A549 (cell line): ENCODE data around the gene CKAP5. TPM values are rescaled to one million over a fixed set of nuclear protein-coding genes. Genes with fewer than 3 reads are reported as not detected.

ENCODE experiments used
- ATAC-seq, 2 experiments: fragments of 200-7000 bp in 1 of 2; fragments of >200 bp in 1 of 2; cut with Nextera tagmentation in 1 of 2; cut with Tn5 transposase in 1 of 2; 3 replicates each; pipeline versions ENCODE4 v1.8.0 to v1.9.1; 2018 to 2020; ENCODE audit warnings: mild to moderate bottlenecking in 1 of 2, moderate library complexity in 1 of 2
- CTCF ChIA-PET: fragments of 300-600 bp; sonication (Branson Sonifier 250); formaldehyde crosslinking; extraction: SDS; loops from one replicate; lab custom pipeline; 2021; ENCODE audit warnings: antibody characterized with exemption, inconsistent platforms; lab: Yijun Ruan, JAX
- POLR2A ChIA-PET: fragments of 350-600 bp; formaldehyde crosslinking; extraction: SDS; loops from one replicate; lab custom pipeline; 2021; ENCODE audit warnings: antibody characterized with exemption, inconsistent platforms; lab: Yijun Ruan, JAX
- DNase-seq, 2 experiments: peaks; one replicate each; pipeline versions ENCODE4 v3.0.0 to v3.0.0-alpha.2; 2011 to 2016; ENCODE audit warnings: low read depth in 1 of 2, low spot score in 1 of 2
- FAIRE-seq: peaks from 2 replicates; lab custom pipeline; 2011; peaks lifted over from hg19 to GRCh38; lab: Jason Lieb, UNC
- H3K27ac ChIP-seq, 2 experiments: fragments of >200 bp; sonication (Bioruptor Twin); formaldehyde crosslinking; 3 replicates each; pipeline ENCODE4 v1.5.1; 2016 to 2017
- H3K4me1 ChIP-seq: fragments of >200 bp; sonication (Bioruptor Twin); formaldehyde crosslinking; 3 replicates; pipeline ENCODE4 v1.6.1; 2016
- H3K4me2 ChIP-seq: fragments of >200 bp; sonication (Bioruptor Twin); formaldehyde crosslinking; 3 replicates; pipeline ENCODE4 v1.6.1; 2016
- H3K4me3 ChIP-seq: fragments of >200 bp; sonication (Bioruptor Twin); formaldehyde crosslinking; 3 replicates; pipeline ENCODE4 v1.5.1; 2016
- H3K9me3 ChIP-seq: fragments of >200 bp; sonication (Bioruptor Twin); formaldehyde crosslinking; 3 replicates; pipeline ENCODE4 v1.6.1; 2016
- BHLHE40 ChIP-seq: IDR thresholded peaks from 2 replicates; pipeline ENCODE4 v1.6.1; 2012; ENCODE audit warnings: low read depth, low read length, inconsistent platforms
- CBX2 ChIP-seq: fragments of 200-600 bp; sonication (generic); IDR thresholded peaks from 2 replicates; pipeline ENCODE4 v1.6.1; 2016; ENCODE audit warnings: low read depth, mild to moderate bottlenecking, borderline replicate concordance
- CEBPB ChIP-seq, 2 experiments: fragments of >200 bp in 1 of 2; sonication (Bioruptor Twin) in 1 of 2; formaldehyde crosslinking in 1 of 2; IDR thresholded peaks; 2 replicates each; pipeline ENCODE4 v1.6.1; 2012 to 2016
- CHD2 ChIP-seq: fragments of 150-350 bp; IDR thresholded peaks from 2 replicates; pipeline ENCODE4 v1.6.1; 2014; ENCODE audit warnings: low read length; ENCODE audit not compliant: partially characterized antibody
- CHD4 ChIP-seq: fragments of 200-600 bp; sonication (generic); IDR thresholded peaks from 2 replicates; pipeline ENCODE4 v1.6.1; 2016; ENCODE audit warnings: antibody characterized with exemption, mild to moderate bottlenecking, borderline replicate concordance
- EHF ChIP-seq: fragments of 250-450 bp; sonication (Bioruptor Pico); IDR thresholded peaks from 2 replicates; pipeline ENCODE4 v1.5.0; 2020; ENCODE audit warnings: mild to moderate bottlenecking
- FOSB ChIP-seq: fragments of 250-450 bp; sonication (Bioruptor Pico); IDR thresholded peaks from 2 replicates; pipeline ENCODE4 v1.5.0; 2020; ENCODE audit warnings: mild to moderate bottlenecking, moderate library complexity
- FOSL2 ChIP-seq, 2 experiments: fragments of 450-650 bp in 1 of 2; fragments of >200 bp in 1 of 2; sonication (Bioruptor Twin) in 1 of 2; formaldehyde crosslinking; IDR thresholded peaks; 2 replicates each; pipeline versions ENCODE4 v1.5.0 to v1.6.1; 2016 to 2020; ENCODE audit warnings: mild to moderate bottlenecking in 1 of 2, moderate library complexity in 1 of 2
- GATA3 ChIP-seq: IDR thresholded peaks from 2 replicates; pipeline ENCODE4 v1.6.1; 2012; ENCODE audit warnings: borderline replicate concordance
- HDAC2 ChIP-seq: fragments of 200-600 bp; sonication (generic); IDR thresholded peaks from 2 replicates; pipeline ENCODE4 v1.6.1; 2016
- HMGXB4 ChIP-seq: fragments of 250-450 bp; sonication (Bioruptor Pico); IDR thresholded peaks from 2 replicates; pipeline ENCODE4 v1.5.0; 2021; ENCODE audit warnings: mild to moderate bottlenecking, moderate library complexity, borderline replicate concordance
- HOXA7 ChIP-seq: fragments of 250-450 bp; sonication (Bioruptor Pico); IDR thresholded peaks from 2 replicates; pipeline ENCODE4 v1.5.0; 2020; ENCODE audit warnings: mild to moderate bottlenecking, moderate library complexity
- HOXB13 ChIP-seq: fragments of 250-450 bp; sonication (Bioruptor Pico); IDR thresholded peaks from 2 replicates; pipeline ENCODE4 v1.5.0; 2020; ENCODE audit warnings: low read depth, mild to moderate bottlenecking, moderate library complexity
- KDM1A ChIP-seq: fragments of 200-600 bp; sonication (generic); IDR thresholded peaks from 2 replicates; pipeline ENCODE4 v1.6.1; 2016; ENCODE audit warnings: low read depth, mild to moderate bottlenecking
- NFE2L2 ChIP-seq: fragments of 150-350 bp; conservative IDR thresholded peaks from 2 replicates; pipeline ENCODE4 v1.6.1; 2014; ENCODE audit warnings: low read length
- NPAS2 ChIP-seq: fragments of 250-450 bp; sonication (Bioruptor Pico); IDR thresholded peaks from 2 replicates; pipeline ENCODE4 v1.8.0; 2022; ENCODE audit warnings: mild to moderate bottlenecking, moderate library complexity, borderline replicate concordance
- NR3C1 ChIP-seq: fragments of >200 bp; sonication (Bioruptor Twin); formaldehyde crosslinking; IDR thresholded peaks from 3 replicates; pipeline ENCODE4 v1.6.1; 2017
- PHF8 ChIP-seq: fragments of 200-600 bp; sonication (generic); IDR thresholded peaks from 2 replicates; pipeline ENCODE4 v1.6.1; 2016; ENCODE audit warnings: low read depth, mild to moderate bottlenecking, antibody characterized with exemption, moderate library complexity, borderline replicate concordance
- POLR2A ChIP-seq: IDR thresholded peaks from 2 replicates; pipeline ENCODE4 v1.6.1; 2012; ENCODE audit warnings: mild to moderate bottlenecking, low read length
- POLR2AphosphoS2 ChIP-seq: conservative IDR thresholded peaks from 2 replicates; pipeline ENCODE4 v1.6.1; 2012; ENCODE audit warnings: low read length, improper control_type of control experiment, inconsistent platforms
- RAD21 ChIP-seq, 2 experiments: fragments of >200 bp in 1 of 2; sonication (Bioruptor Twin) in 1 of 2; formaldehyde crosslinking in 1 of 2; IDR thresholded peaks in 1 of 2; conservative IDR thresholded peaks in 1 of 2; 2 replicates in 1 of 2; 3 replicates in 1 of 2; pipeline ENCODE4 v1.6.1; 2012 to 2018; ENCODE audit warnings: inconsistent platforms in 1 of 2
- RCOR1 ChIP-seq: fragments of 150-350 bp; IDR thresholded peaks from 2 replicates; pipeline ENCODE4 v1.6.1; 2014; ENCODE audit warnings: antibody characterized with exemption, low read length, low read depth
- RNF2 ChIP-seq: fragments of 200-600 bp; sonication (generic); IDR thresholded peaks from 2 replicates; pipeline ENCODE4 v1.6.1; 2016; ENCODE audit warnings: low read depth, mild to moderate bottlenecking, antibody characterized with exemption, moderate library complexity, borderline replicate concordance
- SREBF2 ChIP-seq: fragments of 450-650 bp; IDR thresholded peaks from 2 replicates; pipeline ENCODE4 v1.6.1; 2014; ENCODE audit warnings: mild to moderate bottlenecking, moderate library complexity
- TFCP2L1 ChIP-seq: fragments of 250-450 bp; sonication (Bioruptor Pico); IDR thresholded peaks from 2 replicates; pipeline ENCODE4 v1.5.0; 2021; ENCODE audit warnings: mild to moderate bottlenecking
- TP53 ChIP-seq: fragments of 250-450 bp; sonication (Bioruptor Pico); IDR thresholded peaks from 2 replicates; pipeline ENCODE4 v1.5.0; 2021; ENCODE audit warnings: mild to moderate bottlenecking, moderate library complexity
- ZFP36 ChIP-seq: fragments of 450-650 bp; IDR thresholded peaks from 2 replicates; pipeline ENCODE4 v1.6.1; 2014; ENCODE audit warnings: borderline replicate concordance; ENCODE audit not compliant: partially characterized antibody
- WGBS: methylation state at CpG from one replicate; pipeline ENCODE4 v1.1.6; 2017; ENCODE audit errors: missing lambda C conversion rate; 5-methylcytosine and 5-hydroxymethylcytosine counted together
- polyA plus RNA-seq, 4 experiments: library from polyadenylated mRNA; depleted of rRNA in 3 of 4; stranded (reverse); fragments of >200 nt; fragmentation: RNase III in 1 of 4; extraction: RNeasy Plus Mini Kit Qiagen cat#74134 plus additional on column Dnase treatment in 1 of 4; gene quantifications; 2 replicates in 3 of 4; 3 replicates in 1 of 4; pipeline ENCODE4 v1.2.3, GENCODE V29; 2011 to 2017
- TF ChIP-seq, protein P1 (sequence below): fragments of >200 bp; sonication (Bioruptor Twin); formaldehyde crosslinking; IDR thresholded peaks from 2 replicates; pipeline ENCODE4 v1.6.1; 2016
- TF ChIP-seq, protein P2 (sequence below): IDR thresholded peaks from 2 replicates; pipeline ENCODE4 v1.6.1; 2012
- TF ChIP-seq, protein P3 (sequence below): fragments of 150-350 bp; IDR thresholded peaks from 2 replicates; pipeline ENCODE4 v1.6.1; 2014; ENCODE audit warnings: low read depth, mild to moderate bottlenecking, low read length
- TF ChIP-seq, protein P4 (sequence below): IDR thresholded peaks from 2 replicates; pipeline ENCODE4 v1.6.1; 2012; ENCODE audit warnings: low read depth, borderline replicate concordance
- TF ChIP-seq, protein P5 (sequence below): fragments of 250-450 bp; sonication (Bioruptor Pico); IDR thresholded peaks from 2 replicates; pipeline ENCODE4 v1.5.0; 2020; ENCODE audit warnings: low read depth, mild to moderate bottlenecking, moderate library complexity

CKAP5 gene
- polyA plus RNA-seq, 2 of the 4 experiments (the other 2 are of a cell fraction): 66.3 to 173 TPM

GRCh38 chr11:46736615-46737014 is 109.5 kb downstream of the CKAP5 start:
- Histone ChIP-seq H3K9me3 (no peaks in the 10 kb centered on the region), H3K4me1 (no peaks in the 10 kb centered on the region), H3K27ac (no peak overlapping the region), H3K4me3 (no peak overlapping the region), H3K4me2 (no peak overlapping the region)
- ChIA-PET CTCF (no interaction called here), POLR2A (no interaction called here)
- ATAC-seq (peak in 1 of 2 experiments; percentile 17; a peak in 3 of 6 replicates), DNase-seq (no peak), FAIRE-seq (no peak)
- no peak for TF ChIP-seq HOXB13 (CRISPR knock-in tag)
- TF ChIP-seq GATA3: no peak
- TF ChIP-seq TFCP2L1: no peak
- TF ChIP-seq RNF2: no peak
- no peak for TF ChIP-seq PHF8
- TF ChIP-seq EHF (CRISPR knock-in tag): no peak
- TF ChIP-seq, protein P1, sequence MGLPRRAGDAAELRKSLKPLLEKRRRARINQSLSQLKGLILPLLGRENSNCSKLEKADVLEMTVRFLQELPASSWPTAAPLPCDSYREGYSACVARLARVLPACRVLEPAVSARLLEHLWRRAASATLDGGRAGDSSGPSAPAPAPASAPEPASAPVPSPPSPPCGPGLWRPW: no peak
- no peak for TF ChIP-seq POLR2A
- TF ChIP-seq BHLHE40: no peak
- no peak for TF ChIP-seq TP53
- no peak for TF ChIP-seq CHD2
- no peak for TF ChIP-seq FOSB (CRISPR knock-in tag)
- TF ChIP-seq HDAC2: no peak
- TF ChIP-seq, protein P2, sequence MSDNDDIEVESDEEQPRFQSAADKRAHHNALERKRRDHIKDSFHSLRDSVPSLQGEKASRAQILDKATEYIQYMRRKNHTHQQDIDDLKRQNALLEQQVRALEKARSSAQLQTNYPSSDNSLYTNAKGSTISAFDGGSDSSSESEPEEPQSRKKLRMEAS: no peak
- TF ChIP-seq, protein P3, sequence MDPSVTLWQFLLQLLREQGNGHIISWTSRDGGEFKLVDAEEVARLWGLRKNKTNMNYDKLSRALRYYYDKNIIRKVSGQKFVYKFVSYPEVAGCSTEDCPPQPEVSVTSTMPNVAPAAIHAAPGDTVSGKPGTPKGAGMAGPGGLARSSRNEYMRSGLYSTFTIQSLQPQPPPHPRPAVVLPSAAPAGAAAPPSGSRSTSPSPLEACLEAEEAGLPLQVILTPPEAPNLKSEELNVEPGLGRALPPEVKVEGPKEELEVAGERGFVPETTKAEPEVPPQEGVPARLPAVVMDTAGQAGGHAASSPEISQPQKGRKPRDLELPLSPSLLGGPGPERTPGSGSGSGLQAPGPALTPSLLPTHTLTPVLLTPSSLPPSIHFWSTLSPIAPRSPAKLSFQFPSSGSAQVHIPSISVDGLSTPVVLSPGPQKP: no peak
- no peak for TF ChIP-seq NFE2L2
- no peak for TF ChIP-seq HOXA7 (CRISPR knock-in tag)
- no peak for TF ChIP-seq RCOR1
- 70% methylated on average over 5 of the region's 5 CpGs for WGBS

- DNase-seq: no peak
- POLR2A ChIA-PET: no interaction called here
Measured at GRCh38 chr11:46736146-46736545, 109.9 kb downstream of the CKAP5 start.

GRCh38 chr11:46733234-46733633 is 112.8 kb downstream of the CKAP5 start:
- DNase-seq (no peak), FAIRE-seq (no peak), ATAC-seq (no peak)
- WGBS: 74% methylated on average over 1 of the region's 1 CpG
- Histone ChIP-seq H3K9me3 (no peaks in the 10 kb centered on the region), H3K4me1 (no peaks in the 10 kb centered on the region), H3K4me3 (no peak overlapping the region), H3K27ac (no peak overlapping the region), H3K4me2 (no peak overlapping the region)
- ChIA-PET POLR2A (no interaction called here), CTCF (interaction anchor here (0.6 to 1.3 kb wide), 3 partner anchors 11 to 248 kb away, joined by 3 to 4 read pairs (median 3); no protein-coding TSS in a partner anchor)
- no peak for TF ChIP-seq PHF8
- no peak for TF ChIP-seq CBX2
- TF ChIP-seq RAD21 (conservative IDR thresholded peaks at IDR 0.05 in 1 of 2, IDR thresholded peaks at IDR 0.05 in 1 of 2): no peak
- TF ChIP-seq HOXA7 (CRISPR knock-in tag): no peak
- no peak for TF ChIP-seq HMGXB4 (CRISPR knock-in tag)
- no peak for TF ChIP-seq NPAS2 (CRISPR knock-in tag)
- TF ChIP-seq SREBF2: no peak
- TF ChIP-seq POLR2AphosphoS2: no peak
- TF ChIP-seq FOSL2 (IDR thresholded peaks at IDR 0.05): no peak
- no peak for TF ChIP-seq FOSL2 (CRISPR knock-in tag; IDR thresholded peaks at IDR 0.05)
- TF ChIP-seq, protein P4, sequence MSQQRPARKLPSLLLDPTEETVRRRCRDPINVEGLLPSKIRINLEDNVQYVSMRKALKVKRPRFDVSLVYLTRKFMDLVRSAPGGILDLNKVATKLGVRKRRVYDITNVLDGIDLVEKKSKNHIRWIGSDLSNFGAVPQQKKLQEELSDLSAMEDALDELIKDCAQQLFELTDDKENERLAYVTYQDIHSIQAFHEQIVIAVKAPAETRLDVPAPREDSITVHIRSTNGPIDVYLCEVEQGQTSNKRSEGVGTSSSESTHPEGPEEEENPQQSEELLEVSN: no peak
- TF ChIP-seq HDAC2: no peak
- TF ChIP-seq CEBPB (IDR thresholded peaks at IDR 0.05): no peak
- no peak for TF ChIP-seq KDM1A
- TF ChIP-seq ZFP36: no peak
- TF ChIP-seq CHD2: no peak
- TF ChIP-seq, protein P5, sequence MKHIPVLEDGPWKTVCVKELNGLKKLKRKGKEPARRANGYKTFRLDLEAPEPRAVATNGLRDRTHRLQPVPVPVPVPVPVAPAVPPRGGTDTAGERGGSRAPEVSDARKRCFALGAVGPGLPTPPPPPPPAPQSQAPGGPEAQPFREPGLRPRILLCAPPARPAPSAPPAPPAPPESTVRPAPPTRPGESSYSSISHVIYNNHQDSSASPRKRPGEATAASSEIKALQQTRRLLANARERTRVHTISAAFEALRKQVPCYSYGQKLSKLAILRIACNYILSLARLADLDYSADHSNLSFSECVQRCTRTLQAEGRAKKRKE (CRISPR knock-in tag): no peak

More at GRCh38 chr11:46736146-46736545, 109.9 kb downstream of the CKAP5 start:
- 94% methylated on average over 7 of the region's 7 CpGs for WGBS
- no peak for ATAC-seq
- Histone ChIP-seq H3K4me3 (no peak overlapping the region), H3K4me1 (no peaks in the 10 kb centered on the region)
- TF ChIP-seq CEBPB (IDR thresholded peaks at IDR 0.05) (no peak), CHD4 (no peak), NR3C1 (no peak), NFE2L2 (no peak)
- TF ChIP-seq, all 56 proteins: peak for 0
- FAIRE-seq: no peak
- Histone ChIP-seq H3K4me2 (no peak overlapping the region), H3K27ac (no peak overlapping the region), H3K9me3 (no peaks in the 10 kb centered on the region)
- CTCF ChIA-PET: interaction anchor here (0.6 kb wide), 1 partner anchor 353 kb away, joined by 3 read pairs; no protein-coding TSS in a partner anchor
